H7 (cell line): ENCODE results near the gene PSMB5. TPM values are rescaled to one million over a fixed set of nuclear protein-coding genes. Genes with fewer than 3 reads are reported as not detected.

Experiments
- DNase-seq: peaks from one replicate; pipeline ENCODE4 v3.0.0; 2012
- H3K27me3 ChIP-seq: 2 replicates; pipeline ENCODE4 v1.6.0; 2011; ENCODE audit warnings: mild to moderate bottlenecking, low read length; ENCODE audit not compliant: control insufficient read depth, insufficient read depth
- H3K36me3 ChIP-seq: replicated peaks from 2 replicates; pipeline ENCODE4 v1.5.1; 2011; ENCODE audit warnings: low read length; ENCODE audit not compliant: control insufficient read depth, insufficient read depth
- H3K4me3 ChIP-seq: 2 replicates; pipeline ENCODE4 v1.5.1; 2011; ENCODE audit warnings: low read depth, mild to moderate bottlenecking, control low read depth, low read length, moderate library complexity; ENCODE audit not compliant: insufficient read depth
- total RNA-seq: library from RNA; depleted of rRNA; stranded (reverse); fragments of >200 nt; shearing (Covaris generic); gene quantifications from 2 replicates; pipeline ENCODE4 v1.2.3, GENCODE V29; 2014

Gene PSMB5
- total RNA-seq, 1 experiment from 2014 or later: 328 TPM

DNA sequence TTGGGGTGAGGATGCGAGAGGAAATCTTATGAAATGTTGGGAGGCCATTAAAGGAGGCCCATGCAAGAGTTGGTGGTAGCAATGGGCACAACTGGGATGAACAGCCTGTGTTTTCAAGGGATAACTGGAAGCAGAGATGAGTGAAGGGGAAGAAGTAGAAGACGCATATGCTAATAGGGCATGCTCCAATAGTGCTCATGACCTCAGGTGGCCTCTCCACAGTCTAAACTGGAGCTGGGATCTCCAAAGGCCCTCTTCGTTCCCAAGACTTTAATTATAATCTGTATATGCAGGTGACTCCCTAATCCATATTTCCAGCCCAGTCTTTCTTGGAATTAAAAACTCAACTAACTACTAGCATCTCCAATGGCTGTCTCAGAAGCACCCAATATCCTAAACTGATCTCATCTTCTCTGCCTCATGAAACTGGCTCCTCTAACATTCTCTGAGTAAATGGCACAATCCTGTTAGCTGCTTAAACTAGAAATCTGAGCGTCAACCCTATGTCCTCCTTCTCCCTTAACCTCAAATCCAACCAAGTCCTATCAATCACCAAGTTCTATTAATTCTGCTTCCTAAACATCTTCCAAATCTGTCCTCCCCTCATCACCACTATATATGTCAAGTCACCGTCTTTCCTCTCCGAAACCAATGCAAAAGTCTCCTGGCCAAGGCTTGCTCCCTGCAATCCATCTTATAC, 49.6 kb downstream of the PSMB5 start:
- H3K27me3 ChIP-seq: peaks cover 15% of the 10 kb centered on the region
- no peaks in the 10 kb centered on the region for H3K36me3 ChIP-seq
- H3K4me3 ChIP-seq: no peak overlapping the region
- no peak for DNase-seq

DNA sequence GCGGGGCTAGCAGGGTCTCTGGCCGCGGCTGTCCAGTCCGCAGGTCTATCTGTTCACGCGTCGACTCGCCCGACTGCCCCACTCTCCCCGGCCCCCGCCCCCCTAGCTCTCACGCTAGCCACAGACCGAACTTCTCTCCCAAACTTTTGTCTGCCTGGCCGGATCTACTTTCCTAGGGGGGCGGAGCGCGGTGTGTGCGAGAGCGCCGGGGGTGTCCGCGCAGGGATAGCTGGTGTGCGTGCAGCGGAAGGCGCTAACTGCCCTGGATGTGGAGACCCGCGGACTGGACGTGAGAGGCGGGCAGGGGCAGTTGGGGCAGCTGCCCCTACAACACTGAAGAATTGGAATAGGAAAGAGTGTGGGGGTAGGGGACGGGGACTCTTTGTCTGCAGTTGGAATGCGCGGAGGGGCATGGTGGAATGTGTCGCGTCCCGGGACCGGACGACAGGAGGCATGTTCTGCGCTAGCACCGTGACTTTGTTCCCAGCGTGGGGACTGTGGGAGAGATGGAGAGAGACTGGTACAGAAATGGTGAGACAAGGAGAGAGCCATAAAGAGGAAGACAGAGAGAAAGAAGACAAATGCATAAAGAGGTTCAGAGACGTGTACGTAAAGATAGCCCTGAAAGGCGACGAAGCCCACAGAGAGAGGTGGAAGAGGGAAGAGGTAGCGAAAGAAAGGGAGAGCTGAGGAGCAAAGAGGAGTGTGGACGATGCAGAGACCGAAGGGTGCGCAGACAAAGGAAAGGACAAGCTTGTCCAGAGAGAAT, 52.0 kb downstream of the PSMB5 start, which contains the start of gene AJUBA:
AJUBA (minus strand) TSS at position 75 of the 769 bp plus-strand sequence. CDS start 285 bp downstream, outside the sequence.
- peak within 1 kb of the TSS; percentile 68 for H3K4me3 ChIP-seq
- DNase-seq: peak; percentile 96
- peaks cover 1% of the 10 kb centered on the region for H3K36me3 ChIP-seq
- peaks cover 15% of the 10 kb centered on the region for H3K27me3 ChIP-seq

DNA sequence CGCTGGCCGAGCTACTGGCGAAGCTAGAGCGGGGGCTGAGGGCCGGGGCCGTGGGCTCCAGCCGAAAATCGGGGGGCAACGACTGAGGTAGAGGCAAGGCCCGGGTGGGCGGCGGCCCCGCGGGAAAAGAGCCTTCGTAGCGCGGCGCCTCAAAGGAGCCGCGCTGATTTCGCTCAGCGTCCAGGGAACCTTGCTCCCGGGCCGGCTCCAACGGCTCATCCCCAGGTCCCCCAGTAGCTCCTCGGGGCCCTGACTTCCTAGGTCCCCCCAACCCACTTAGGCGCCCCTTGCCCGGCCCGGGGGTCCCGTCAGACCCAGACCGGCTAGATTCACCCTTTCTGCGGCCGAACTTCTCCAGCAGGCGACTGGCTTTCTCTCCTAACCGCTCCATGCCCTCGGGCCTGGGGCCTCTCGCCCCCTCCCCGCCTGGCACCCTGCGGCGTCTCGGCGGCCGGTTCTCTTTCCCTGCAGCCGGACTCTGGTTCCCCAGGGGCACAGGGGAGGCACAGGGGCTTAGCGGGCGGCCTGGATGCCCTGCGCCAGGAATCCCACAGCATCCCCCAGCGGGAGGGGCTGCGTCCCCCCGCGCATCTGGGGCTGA, 52.7 kb downstream of the PSMB5 start:
- peak overlapping the region; percentile 68 for H3K4me3 ChIP-seq
- H3K27me3 ChIP-seq: peaks cover 15% of the 10 kb centered on the region
- H3K36me3 ChIP-seq: peaks cover 2% of the 10 kb centered on the region
- peak; percentile 91 for DNase-seq

DNA sequence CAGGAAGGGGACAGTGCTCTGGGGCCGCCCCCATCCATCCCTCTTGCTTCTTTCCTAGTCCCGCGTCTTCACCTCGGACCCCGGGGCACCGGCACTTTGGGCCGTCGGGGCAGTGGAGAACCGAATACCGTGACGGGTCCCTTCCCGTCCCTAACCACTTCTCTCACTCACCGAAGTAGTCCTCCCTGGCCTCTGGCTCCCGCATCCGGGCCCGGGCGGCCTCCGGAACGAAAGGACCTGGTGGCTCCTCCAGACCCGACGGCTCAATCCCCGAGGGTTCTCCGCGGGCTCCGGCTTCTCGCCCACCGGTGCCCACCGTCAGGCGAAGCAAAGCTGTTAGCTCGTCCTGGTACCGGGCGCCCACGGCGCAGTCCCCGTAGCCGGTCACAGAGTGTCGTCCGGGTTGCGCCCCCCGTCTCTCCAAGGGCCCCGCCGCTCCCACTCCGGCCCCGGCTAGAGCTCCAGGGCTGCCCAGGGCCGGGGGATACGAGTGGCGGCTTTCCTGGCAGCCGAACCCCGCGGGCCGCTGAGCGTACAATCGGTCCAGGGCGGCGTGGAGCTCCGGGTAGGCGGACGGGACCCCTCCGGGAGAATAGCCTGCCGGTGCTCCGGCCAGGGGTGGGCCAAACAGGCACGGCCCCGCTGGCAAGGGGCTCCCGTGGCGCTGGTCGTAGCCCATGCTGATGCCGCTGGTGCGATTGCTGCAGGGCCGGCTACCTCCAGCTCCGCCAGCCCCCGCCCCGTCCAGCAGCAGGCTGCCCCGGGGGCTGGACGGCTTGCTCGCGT, 53.4 kb downstream of the PSMB5 start:
- DNase-seq: peak; percentile 81
- Histone ChIP-seq H3K27me3 (peaks cover 15% of the 10 kb centered on the region), H3K36me3 (peaks cover 2% of the 10 kb centered on the region), H3K4me3 (peak overlapping the region; percentile 68)

DNA sequence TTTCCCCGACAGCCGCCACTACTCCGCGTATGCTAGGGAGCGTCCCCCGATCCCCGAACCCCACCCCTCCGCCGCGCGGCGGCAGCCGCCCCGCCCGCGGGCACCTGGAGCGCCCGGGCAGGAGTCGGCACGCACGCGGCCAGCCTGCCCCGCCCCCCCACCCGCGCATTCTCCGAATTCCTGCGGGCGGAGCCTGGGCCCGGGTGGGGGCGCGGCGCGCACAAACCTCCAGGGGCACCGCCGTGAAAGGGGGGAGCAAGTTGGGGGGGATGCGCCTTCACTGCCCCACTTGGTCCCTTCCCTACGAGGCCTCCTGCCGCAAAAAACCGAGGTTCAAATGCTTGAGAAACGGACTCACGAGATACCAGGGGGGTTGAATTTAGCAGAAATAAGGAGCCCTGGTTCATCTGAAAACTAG, 54.0 kb downstream of the PSMB5 start:
- peaks cover 5% of the 10 kb centered on the region for H3K36me3 ChIP-seq
- peak overlapping the region; percentile 68 for H3K4me3 ChIP-seq
- peaks cover 15% of the 10 kb centered on the region for H3K27me3 ChIP-seq
- peak; percentile 95 for DNase-seq

DNA sequence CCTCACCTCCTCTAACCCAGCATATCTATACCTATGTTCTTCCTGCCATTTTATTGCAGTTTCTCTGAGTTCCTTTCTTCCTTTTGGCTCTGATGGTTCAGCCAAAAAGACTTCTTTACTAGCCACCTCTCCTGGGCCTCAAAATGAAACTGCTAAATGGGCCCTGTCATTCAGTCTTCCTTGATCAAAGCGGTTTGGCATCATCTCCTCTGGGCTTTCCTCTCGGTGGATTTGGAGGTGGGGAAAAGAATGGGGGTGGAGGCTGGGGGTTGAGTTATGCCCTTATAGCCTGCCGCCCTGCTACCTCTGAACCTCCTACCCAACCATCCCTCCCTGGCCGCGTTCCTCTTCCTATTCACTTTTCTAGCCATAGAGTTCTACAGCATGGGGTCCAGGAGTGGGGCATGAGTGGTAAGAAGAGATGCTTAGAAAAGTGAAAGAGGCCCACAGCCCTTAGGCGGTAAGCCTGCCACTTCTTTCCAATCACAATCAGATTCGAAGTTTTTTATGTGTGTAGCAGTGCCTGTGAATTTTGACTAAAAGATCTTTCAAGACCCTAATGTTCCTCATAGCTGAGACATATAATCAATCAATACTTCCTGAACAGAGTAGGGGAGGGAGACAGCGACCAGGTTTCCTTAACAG, 54.8 kb downstream of the PSMB5 start:
- Histone ChIP-seq H3K27me3 (peaks cover 15% of the 10 kb centered on the region), H3K4me3 (peak overlapping the region; percentile 68), H3K36me3 (peaks cover 7% of the 10 kb centered on the region)
- DNase-seq: peak; percentile 43

DNA sequence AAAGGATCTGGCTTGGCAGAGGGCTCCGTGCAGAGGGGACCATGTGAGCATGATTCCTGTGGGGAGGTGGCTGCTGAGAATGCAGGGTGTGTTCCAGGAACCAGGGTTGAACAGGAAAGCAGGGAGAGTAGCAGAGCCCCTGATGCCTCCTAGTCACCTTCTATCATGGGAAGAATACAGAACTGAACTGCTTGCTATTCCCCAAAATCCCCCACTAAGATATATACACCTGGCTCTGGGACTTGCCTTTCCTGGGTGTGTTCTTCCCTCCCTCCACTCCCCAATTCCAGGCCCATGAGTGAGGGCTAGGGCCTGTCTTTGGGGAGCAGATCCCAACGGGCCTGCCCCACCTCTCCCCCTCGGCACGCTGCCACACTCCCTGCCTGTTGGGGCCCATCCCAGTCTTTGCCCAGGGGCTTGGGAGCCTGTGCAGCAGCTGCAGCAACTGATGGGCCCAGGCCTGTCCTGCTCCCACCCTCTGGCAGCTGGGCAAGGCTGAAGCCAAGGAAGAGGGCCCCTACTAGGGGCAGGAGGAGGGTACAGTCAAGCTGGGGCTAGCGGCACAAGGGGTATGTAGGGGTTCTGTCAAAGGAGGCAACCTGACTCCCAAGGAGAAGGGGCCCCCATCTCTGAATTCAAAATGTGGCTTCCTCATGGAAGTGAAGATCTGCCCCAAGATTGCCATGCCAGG, 55.6 kb downstream of the PSMB5 start:
- no peak overlapping the region; the same call in 1 of the 2 replicates for H3K4me3 ChIP-seq

DNA sequence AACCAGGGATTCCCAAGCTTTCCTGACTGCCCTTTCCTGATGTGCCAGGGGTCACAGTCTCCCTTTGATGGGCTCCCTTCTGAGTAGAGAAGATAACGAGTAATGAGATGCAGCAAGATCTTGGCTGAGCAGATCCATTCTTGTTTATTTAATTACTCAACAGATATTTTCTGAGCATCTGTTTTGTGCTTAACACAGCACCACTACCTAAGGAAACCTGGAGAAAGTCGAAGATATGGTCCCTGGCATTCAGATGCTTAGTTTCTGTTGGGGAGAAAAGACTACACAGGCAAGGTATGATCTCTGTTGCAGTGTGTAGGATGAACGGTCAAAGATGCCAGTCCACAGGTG, 56.2 kb downstream of the PSMB5 start:
- H3K4me3 ChIP-seq: no peak overlapping the region
- DNase-seq: no peak
- peaks cover 17% of the 10 kb centered on the region for H3K36me3 ChIP-seq
- H3K27me3 ChIP-seq: peaks cover 15% of the 10 kb centered on the region

More for the DNA sequence above, 55.6 kb downstream of the PSMB5 start:
- DNase-seq: peak; percentile 36
- peaks cover 15% of the 10 kb centered on the region for H3K27me3 ChIP-seq
- H3K36me3 ChIP-seq: peaks cover 14% of the 10 kb centered on the region

DNA sequence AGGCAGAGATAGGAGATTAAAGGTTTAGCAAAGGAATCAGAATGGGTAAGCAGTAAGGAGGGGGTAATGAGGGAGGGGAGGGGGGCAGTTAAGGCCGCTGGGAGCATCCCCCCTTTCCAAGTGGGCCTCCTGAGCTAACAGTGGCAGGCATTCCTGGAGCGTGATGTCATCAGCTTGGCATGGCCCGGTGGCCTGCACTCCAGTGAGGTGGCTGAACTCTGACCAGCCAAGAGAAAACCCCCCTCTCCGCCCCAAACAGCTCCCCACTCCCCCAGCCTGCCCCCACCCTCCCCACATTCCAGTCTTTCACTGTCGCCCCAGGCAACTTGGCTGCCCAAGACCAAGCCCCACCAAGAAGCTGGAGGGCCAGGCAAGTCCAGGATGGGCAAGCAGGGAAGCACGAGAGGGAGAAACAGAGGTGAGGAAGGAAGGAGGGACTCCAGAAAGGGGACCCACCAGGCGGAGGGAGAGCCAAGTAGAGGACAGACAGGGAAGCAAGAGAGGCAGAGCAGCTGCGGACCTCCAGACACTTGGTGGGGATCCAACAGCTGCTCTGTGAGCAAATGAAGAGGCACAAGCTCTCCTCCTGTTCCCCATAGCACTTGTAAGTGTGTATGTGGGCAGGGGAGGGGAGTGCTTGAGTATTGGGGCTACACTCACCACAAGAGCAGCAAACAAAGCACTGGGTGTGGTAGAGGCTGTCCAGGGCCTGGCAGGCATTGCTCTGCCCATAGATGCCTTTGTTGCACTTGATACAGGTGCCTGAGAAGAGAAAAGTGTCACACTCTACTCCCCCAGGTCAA, 56.8 kb downstream of the PSMB5 start:
- H3K36me3 ChIP-seq: peaks cover 23% of the 10 kb centered on the region
- peaks cover 15% of the 10 kb centered on the region for H3K27me3 ChIP-seq
- DNase-seq: peak; percentile 93
- H3K4me3 ChIP-seq: no peak overlapping the region

DNA sequence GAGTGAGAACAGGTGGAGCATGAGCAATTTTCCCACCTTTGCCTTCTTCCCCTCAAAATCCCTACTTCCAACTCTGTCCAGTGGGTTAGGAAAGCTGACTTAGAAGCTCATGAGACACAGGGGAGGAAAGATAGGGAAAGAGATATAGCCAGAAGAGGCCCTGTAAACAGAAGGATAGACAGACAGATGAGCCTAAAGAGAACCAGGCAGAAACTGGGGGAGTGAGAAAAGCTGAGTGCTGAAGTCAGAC, 57.3 kb downstream of the PSMB5 start:
- DNase-seq: no peak
- Histone ChIP-seq H3K27me3 (peaks cover 15% of the 10 kb centered on the region), H3K36me3 (peaks cover 28% of the 10 kb centered on the region), H3K4me3 (no peak overlapping the region)

DNA sequence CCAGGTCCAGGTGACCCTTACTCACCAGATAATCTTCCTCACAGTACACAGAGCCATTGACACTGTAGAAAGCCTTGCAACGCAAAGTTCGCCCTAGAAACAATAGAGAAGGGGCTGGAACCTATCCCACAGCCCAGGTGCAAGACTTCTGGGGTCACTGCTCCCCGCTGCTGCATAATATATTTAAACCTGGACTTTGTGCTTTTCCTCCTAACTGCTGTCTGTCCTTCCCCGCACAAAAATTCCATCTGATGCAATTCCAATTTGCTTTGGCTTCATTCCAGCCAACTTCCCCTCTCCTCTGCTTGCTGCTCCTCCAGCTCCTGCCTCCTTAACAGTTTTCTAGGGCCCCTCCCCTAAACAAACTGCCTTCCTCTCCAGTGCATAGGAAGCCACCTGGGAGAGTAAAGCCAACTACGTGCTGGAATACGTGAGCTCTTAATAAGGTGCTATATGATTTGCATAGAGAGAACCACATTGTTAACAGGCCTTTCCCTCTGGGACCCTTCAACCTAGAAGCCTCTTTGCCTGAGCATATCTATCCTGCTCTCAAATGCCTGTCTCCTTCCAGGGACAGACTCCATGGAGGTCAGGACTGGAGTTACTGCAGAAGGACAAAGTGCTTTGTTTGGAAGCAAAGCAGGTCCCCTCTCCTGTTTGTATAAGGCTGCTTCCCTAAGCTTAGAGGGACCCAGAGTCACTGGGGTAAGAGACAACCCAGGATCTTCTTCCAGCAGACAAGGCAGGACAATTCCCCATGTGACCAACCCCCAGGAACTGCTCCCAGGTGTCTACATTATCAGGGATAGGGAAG, 57.9 kb downstream of the PSMB5 start:
- Histone ChIP-seq H3K4me3 (no peak overlapping the region), H3K27me3 (peaks cover 11% of the 10 kb centered on the region), H3K36me3 (peaks cover 30% of the 10 kb centered on the region)
- DNase-seq: peak; percentile 41
